ENCODE measurements around the gene KIF22. TPM values are rescaled to one million over a fixed set of nuclear protein-coding genes. Genes with fewer than 3 reads are reported as not detected.
"Not testable (repeated sequence)": the region's sequence is repeated elsewhere in the genome, so short reads cannot be mapped to it uniquely, and the experiment has no call there.

The KIF22 gene
- total and polyA plus RNA-seq, 8 donors = 11.1 to 229 (median 51.6) TPM

GRCh38 chr16:29770250-29770929, 20.2 kb upstream of the KIF22 start:
- Histone ChIP-seq H3K27ac (no peak overlapping the region), H3K27me3 (no peaks in the 10 kb centered on the region)
- 74 to 76% (median 75%) methylated on average over 7 of the region's 7 CpGs for WGBS, 5 donors

GRCh38 chr16:29772330-29772729, 18.2 kb upstream of the KIF22 start:
- H3K4me3 ChIP-seq; H3K36me3 ChIP-seq; H3K9me3 ChIP-seq; H3K27me3 ChIP-seq; H3K4me1 ChIP-seq; intact Hi-C loops (cut with DNase I; ENCODE audit: low total_unique reads); H3K27ac ChIP-seq; DNase-seq: not testable (repeated sequence)
- 80 to 88% (median 83%) methylated on average over 7 of the region's 7 CpGs for WGBS, 5 donors

More at GRCh38 chr16:29770250-29770929, 20.2 kb upstream of the KIF22 start:
- Histone ChIP-seq H3K4me1 (peaks cover 0 to 3% (median under 1%) of the 10 kb centered on the region in 4 donors), H3K36me3 (no peaks in the 10 kb centered on the region), H3K4me3 (no peak overlapping the region), H3K9me3 (no peaks in the 10 kb centered on the region)
- TF ChIP-seq EP300 (IDR thresholded peaks at IDR 0.05) = no peak
- TF ChIP-seq CTCF (IDR thresholded peaks at IDR 0.05) = no peak
- TF ChIP-seq POLR2A (IDR thresholded peaks at IDR 0.05) = no peak
- no peak for TF ChIP-seq POLR2AphosphoS5 (IDR thresholded peaks at IDR 0.05)
- intact Hi-C loops (cut with DNase I; ENCODE audit: low total_unique reads) = no loop called here
- DNase-seq = no peak

- no peak overlapping the region for H3K4me3 ChIP-seq
- TF ChIP-seq POLR2A (IDR thresholded peaks at IDR 0.05) (no peak), EP300 (IDR thresholded peaks at IDR 0.05) (no peak), CTCF (IDR thresholded peaks at IDR 0.05) (no peak), POLR2AphosphoS5 (IDR thresholded peaks at IDR 0.05) (no peak)
- H3K27me3 ChIP-seq = peaks cover 0 to 7% (median 0%) of the 10 kb centered on the region in 3 donors
- WGBS, 5 donors = 88 to 94% (median 91%) methylated on average over 5 of the region's 5 CpGs
- DNase-seq = no peak
- H3K36me3 ChIP-seq = no peaks in the 10 kb centered on the region
- H3K9me3 ChIP-seq = no peaks in the 10 kb centered on the region
- no peak overlapping the region for H3K27ac ChIP-seq
- intact Hi-C loops (cut with DNase I; ENCODE audit: low total_unique reads) = loop anchor here (5.0 kb wide), 1 partner anchor 47 kb away; no protein-coding TSS in a partner anchor
- H3K4me1 ChIP-seq = no peaks in the 10 kb centered on the region
Observed at GRCh38 chr16:29774730-29775129, 15.8 kb upstream of the KIF22 start.

- TF ChIP-seq EP300 (IDR thresholded peaks at IDR 0.05) (no peak), POLR2AphosphoS5 (IDR thresholded peaks at IDR 0.05) (no peak), CTCF (IDR thresholded peaks at IDR 0.05) (no peak), POLR2A (IDR thresholded peaks at IDR 0.05) (no peak)
- peaks cover 0 to 14% (median 0%) of the 10 kb centered on the region in 3 donors for H3K27me3 ChIP-seq
- intact Hi-C loops (cut with DNase I; ENCODE audit: low total_unique reads) = loop anchor here (5.0 kb wide), 1 partner anchor 49 kb away; no protein-coding TSS in a partner anchor
- H3K9me3 ChIP-seq = no peaks in the 10 kb centered on the region
- no peak overlapping the region for H3K4me3 ChIP-seq
- DNase-seq = peak in 1 of 2 donors; percentile 27
- 71 to 80% (median 75%) methylated on average over 4 of the region's 4 CpGs for WGBS, 5 donors
- H3K27ac ChIP-seq = no peak overlapping the region
- H3K36me3 ChIP-seq = no peaks in the 10 kb centered on the region
- H3K4me1 ChIP-seq = no peaks in the 10 kb centered on the region
Observed at GRCh38 chr16:29775742-29776408, 14.7 kb upstream of the KIF22 start.
